Neuronal stem cell (in vitro differentiated cells): ENCODE data around the gene SDHAF2.

Source experiments
- DNase-seq: peaks from one replicate; pipeline ENCODE4 v3.0.0-alpha.2; 2013; ENCODE audit warnings: low spot score
- H2AFZ ChIP-seq: one replicate; pipeline ENCODE4 v1.6.1; 2013; ENCODE audit warnings: mild to moderate bottlenecking, low read length, inconsistent platforms
- H2AK5ac ChIP-seq: 2 replicates; pipeline ENCODE4 v1.6.1; 2013; ENCODE audit warnings: low read depth, mild to moderate bottlenecking, inconsistent platforms, low read length, moderate library complexity, mixed read lengths
- H2BK120ac ChIP-seq: 2 replicates; pipeline ENCODE4 v1.6.1; 2013; ENCODE audit warnings: low read depth, mild to moderate bottlenecking, inconsistent platforms, low read length, moderate library complexity, mixed read lengths
- H2BK12ac ChIP-seq: one replicate; pipeline ENCODE4 v1.6.1; 2013; ENCODE audit warnings: low read length, inconsistent platforms
- H2BK15ac ChIP-seq: 2 replicates; pipeline ENCODE4 v1.6.1; 2013; ENCODE audit warnings: mild to moderate bottlenecking, low read length, inconsistent platforms, mixed read lengths
- H2BK5ac ChIP-seq: one replicate; pipeline ENCODE4 v1.6.1; 2013; ENCODE audit warnings: inconsistent platforms, mild to moderate bottlenecking, low read length, moderate library complexity
- H3K14ac ChIP-seq: one replicate; pipeline ENCODE4 v1.6.1; 2013; ENCODE audit warnings: low read length, inconsistent platforms
- H3K18ac ChIP-seq: 2 replicates; pipeline ENCODE4 v1.6.1; 2013; ENCODE audit warnings: low read length, inconsistent platforms
- H3K23ac ChIP-seq: 2 replicates; pipeline ENCODE4 v1.6.1; 2013; ENCODE audit warnings: low read depth, mild to moderate bottlenecking, mixed read lengths, low read length, inconsistent platforms; ENCODE audit not compliant: poor library complexity
- H3K27ac ChIP-seq: replicated peaks from 3 replicates; pipeline ENCODE4 v1.5.1; 2013; ENCODE audit warnings: low read length, inconsistent platforms
- H3K27me3 ChIP-seq, 3 experiments: 2 replicates each; pipeline ENCODE4 v1.6.1; 2013; ENCODE audit warnings: low read length in 3 of 3, mild to moderate bottlenecking in 2 of 3, inconsistent platforms in 1 of 3, low read depth in 1 of 3, mixed read lengths in 1 of 3, moderate library complexity in 1 of 3; ENCODE audit not compliant: control insufficient read depth in 3 of 3, insufficient read depth in 3 of 3
- H3K36me3 ChIP-seq, 2 donors: replicated peaks in 1 of 2; 2 replicates each; pipeline ENCODE4 v1.6.1; 2013; ENCODE audit warnings: low read length in 2 of 2; ENCODE audit not compliant: control insufficient read depth in 2 of 2, insufficient read depth in 2 of 2
- H3K4ac ChIP-seq: 2 replicates; pipeline ENCODE4 v1.6.1; 2013; ENCODE audit warnings: inconsistent platforms, mild to moderate bottlenecking, low read length, moderate library complexity
- H3K4me1 ChIP-seq, 2 donors: 1 replicate in 1 of 2; 2 replicates in 1 of 2; pipeline ENCODE4 v1.6.1; 2013; ENCODE audit warnings: low read length in 2 of 2, low read depth in 1 of 2; ENCODE audit not compliant: control insufficient read depth in 2 of 2, insufficient read depth in 1 of 2
- H3K4me2 ChIP-seq: one replicate; pipeline ENCODE4 v1.6.1; 2013; ENCODE audit warnings: mild to moderate bottlenecking, low read length, inconsistent platforms; ENCODE audit not compliant: insufficient read depth, poor library complexity, severe bottlenecking
- H3K4me3 ChIP-seq, 2 donors: 2 replicates each; pipeline ENCODE4 v1.5.1; 2013; ENCODE audit warnings: low read length in 2 of 2, mild to moderate bottlenecking in 2 of 2, inconsistent platforms in 1 of 2, moderate library complexity in 1 of 2
- H3K79me1 ChIP-seq: one replicate; pipeline ENCODE4 v1.6.1; 2013; ENCODE audit warnings: low read depth, mild to moderate bottlenecking, inconsistent platforms, low read length, moderate library complexity
- H3K9ac ChIP-seq: one replicate; pipeline ENCODE4 v1.6.1; 2013; ENCODE audit warnings: mild to moderate bottlenecking, low read depth, low read length, inconsistent platforms; ENCODE audit not compliant: poor library complexity
- H3K9me3 ChIP-seq, 2 donors: replicated peaks in 1 of 2; 2 replicates each; pipeline versions ENCODE3 to v1.6.1; 2013; ENCODE audit warnings: low read length in 2 of 2, mild to moderate bottlenecking in 2 of 2, inconsistent platforms in 1 of 2, low read depth in 1 of 2, mixed read lengths in 1 of 2, moderate library complexity in 1 of 2; ENCODE audit not compliant: control insufficient read depth in 2 of 2, insufficient read depth in 1 of 2
- H4K8ac ChIP-seq: one replicate; pipeline ENCODE4 v1.6.1; 2013; ENCODE audit warnings: low read depth, mild to moderate bottlenecking, inconsistent platforms, low read length, moderate library complexity
- H4K91ac ChIP-seq: one replicate; pipeline ENCODE4 v1.6.1; 2013; ENCODE audit warnings: low read length, low read depth, mild to moderate bottlenecking, inconsistent platforms; ENCODE audit not compliant: poor library complexity
- WGBS, 2 donors: extraction: QIAGEN DNeasy Blood & Tissue Kit; methylation state at CpG; one replicate each; pipeline ENCODE4 v1.1.7; 2013; ENCODE audit warnings: missing lambda C conversion rate in 2 of 2, mixed read lengths in 1 of 2; ENCODE audit not compliant: insufficient read length in 2 of 2, insufficient replicate concordance in 1 of 2; ENCODE audit errors: extremely low coverage in 2 of 2; 5-methylcytosine and 5-hydroxymethylcytosine counted together

The SDHAF2 gene

DNA sequence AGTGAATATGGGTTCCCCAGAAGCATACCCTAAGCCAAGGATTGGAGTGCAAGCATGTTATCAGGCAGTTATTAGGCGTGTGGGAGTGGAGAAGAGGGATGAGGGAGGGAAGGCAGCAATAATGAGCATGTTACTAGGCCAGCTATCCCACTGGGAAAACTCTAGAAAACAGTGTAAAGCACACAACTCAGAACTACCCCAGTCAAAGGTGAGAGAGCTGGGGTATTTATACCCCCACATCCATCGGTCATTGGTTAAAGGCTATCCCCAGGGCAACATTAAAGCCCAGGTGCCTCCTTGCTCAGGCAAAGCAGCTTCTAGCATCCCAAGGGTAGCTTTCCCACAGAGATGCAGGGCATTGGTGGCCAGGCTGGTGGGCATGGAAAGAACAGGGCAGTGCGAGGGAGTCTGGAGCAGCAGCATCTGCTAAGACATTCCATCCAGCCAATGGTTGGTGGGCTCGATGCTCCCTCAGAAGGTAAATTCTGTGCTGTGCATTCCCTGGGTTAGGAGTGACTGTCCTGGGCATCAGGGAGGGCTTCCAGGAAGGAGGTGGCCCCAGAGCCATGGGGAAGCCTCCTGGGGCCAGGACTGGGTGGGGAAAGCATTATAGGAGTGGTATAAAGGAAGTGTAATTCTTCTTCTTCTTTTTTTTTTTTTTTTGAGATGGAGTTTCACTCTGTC is 57.6 kb downstream of the SDHAF2 start:
- Histone ChIP-seq H2BK5ac (no peak overlapping the region), H4K91ac (no peak overlapping the region), H2BK120ac (no peak overlapping the region), H3K4me2 (no peak overlapping the region), H3K27ac (no peak overlapping the region), H3K4ac (no peak overlapping the region), H3K23ac (no peak overlapping the region), H2BK15ac (no peak overlapping the region), H2BK12ac (no peak overlapping the region), H4K8ac (no peak overlapping the region), H3K9me3 (no peaks in the 10 kb centered on the region), H2AK5ac (no peak overlapping the region), H3K27me3 (no peaks in the 10 kb centered on the region), H3K4me3 (peak overlapping the region in 1 of 2 donors; percentile 55), H3K4me1 (peaks cover 24 to 32% of the 10 kb centered on the region in 2 donors), H3K36me3 (no peaks in the 10 kb centered on the region), H3K79me1 (no peaks in the 10 kb centered on the region), H3K9ac (no peak overlapping the region), H3K18ac (no peak overlapping the region), H3K14ac (no peak overlapping the region), H2AFZ (no peak overlapping the region)
- no CpG with 5 or more reads among the region's 4 CpGs for WGBS, 2 donors
- no peak for DNase-seq

DNA sequence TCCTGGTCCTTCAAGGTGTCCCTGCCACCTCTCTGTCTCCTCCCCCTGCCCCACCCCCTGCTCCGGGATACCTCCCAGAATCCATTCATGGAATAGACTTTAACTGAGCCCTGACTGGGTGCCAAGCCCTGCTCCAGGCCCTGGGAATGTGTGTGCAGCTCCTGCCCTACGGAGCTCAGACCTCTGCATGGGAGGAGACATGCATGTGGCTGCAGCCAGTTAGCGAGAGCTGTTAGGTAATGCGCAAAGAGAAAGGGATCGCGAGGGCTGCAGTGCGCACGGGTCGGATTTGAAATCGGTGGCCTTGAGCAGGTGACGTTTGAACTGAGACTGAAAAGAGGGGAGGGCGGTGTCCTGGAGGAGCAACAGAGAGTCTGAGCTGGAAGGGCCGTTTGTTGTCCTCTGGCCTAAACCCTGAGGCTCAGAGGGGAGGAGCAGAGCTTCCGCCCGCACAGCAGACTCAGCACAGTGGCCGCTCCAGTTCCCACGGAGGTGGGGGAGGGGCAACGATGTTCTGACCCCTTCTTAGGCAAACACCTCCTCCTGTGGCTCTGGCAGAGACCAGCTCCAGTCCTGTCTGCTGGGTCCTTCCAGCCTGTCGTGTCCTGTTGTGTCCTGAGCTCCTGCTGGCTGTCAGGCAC is 58.8 kb downstream of the SDHAF2 start:
- Histone ChIP-seq H3K27ac (peak overlapping the region; percentile 30), H2BK5ac (no peak overlapping the region), H2BK12ac (no peak overlapping the region), H3K23ac (no peak overlapping the region), H3K18ac (peak overlapping the region; percentile 86), H2AK5ac (peak overlapping the region; percentile 86), H3K14ac (peak overlapping the region; percentile 25), H2AFZ (peak overlapping the region; percentile 85), H3K9me3 (no peaks in the 10 kb centered on the region), H4K91ac (no peak overlapping the region), H3K9ac (peak overlapping the region; percentile 81), H2BK120ac (no peak overlapping the region), H3K36me3 (no peaks in the 10 kb centered on the region), H3K79me1 (no peaks in the 10 kb centered on the region), H2BK15ac (no peak overlapping the region), H4K8ac (no peak overlapping the region), H3K4me3 (no peak overlapping the region), H3K4ac (no peak overlapping the region), H3K27me3 (no peaks in the 10 kb centered on the region), H3K4me2 (peak overlapping the region; percentile 34), H3K4me1 (peaks cover 22 to 31% of the 10 kb centered on the region in 2 donors)
- no peak for DNase-seq
- WGBS, 2 donors = no CpG with 5 or more reads among the region's 19 CpGs

DNA sequence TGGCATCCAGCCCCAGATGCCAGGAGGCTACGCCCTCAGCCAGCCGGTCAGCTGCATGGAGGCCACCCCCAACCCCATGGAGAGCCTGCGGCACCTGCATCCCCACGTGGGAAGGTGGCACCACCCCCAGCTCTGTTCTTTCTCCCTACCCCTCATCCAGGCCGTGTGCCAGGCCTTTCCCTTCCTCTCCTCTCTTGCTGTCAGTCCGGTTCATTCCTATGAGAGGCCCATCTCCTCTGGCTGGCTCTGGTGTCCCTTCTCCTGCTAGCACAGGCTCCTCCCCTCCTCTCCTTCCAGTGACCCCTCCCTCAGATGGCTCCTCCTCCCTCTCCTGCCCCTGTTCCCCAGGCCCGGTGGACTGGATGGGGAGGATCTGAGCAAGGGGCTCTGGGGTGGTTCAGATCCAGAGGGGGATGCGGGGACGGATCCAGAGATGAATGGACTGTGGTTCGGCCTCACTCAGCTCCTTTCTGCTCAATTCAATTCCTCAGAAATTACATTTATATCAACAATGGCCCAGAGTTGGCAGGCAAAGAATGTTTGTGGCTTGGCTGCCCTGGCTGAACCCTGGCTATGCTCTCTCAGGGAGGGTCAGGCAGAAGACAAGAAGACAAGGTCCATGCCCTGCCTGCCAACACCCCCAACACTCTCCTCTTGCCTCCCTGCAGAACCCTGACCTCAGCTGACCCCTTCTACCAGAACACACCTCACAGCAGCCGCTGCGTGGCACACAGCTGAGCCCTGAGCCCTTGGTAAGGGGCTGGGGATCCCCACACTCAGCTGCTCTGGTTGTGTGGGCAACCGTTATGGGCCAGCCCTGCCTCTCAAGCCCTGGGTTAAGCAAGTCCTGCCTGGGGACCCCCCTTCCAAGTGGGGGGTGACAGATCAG is 60.2 kb downstream of the SDHAF2 start:
- Histone ChIP-seq H3K9me3 (no peaks in the 10 kb centered on the region), H3K27me3 (no peaks in the 10 kb centered on the region), H3K4me1 (peaks cover 22 to 34% of the 10 kb centered on the region in 2 donors), H3K79me1 (no peaks in the 10 kb centered on the region), H4K91ac (no peak overlapping the region), H2BK120ac (no peak overlapping the region), H3K4me3 (no peak overlapping the region), H2AK5ac (peak overlapping the region; percentile 87), H4K8ac (no peak overlapping the region), H3K4me2 (no peak overlapping the region), H3K36me3 (no peaks in the 10 kb centered on the region), H2BK15ac (peak overlapping the region; percentile 78), H3K27ac (no peak overlapping the region), H2BK5ac (no peak overlapping the region), H3K14ac (peak overlapping the region; percentile 83), H2AFZ (peak overlapping the region; percentile 32), H3K9ac (peak overlapping the region; percentile 22), H3K18ac (peak overlapping the region; percentile 82), H2BK12ac (peak overlapping the region; percentile 50), H3K4ac (no peak overlapping the region), H3K23ac (peak overlapping the region; percentile 95)
- no peak for DNase-seq
- no CpG with 5 or more reads among the region's 13 CpGs for WGBS, 2 donors
